ENCODE results near the gene BNC2.

Gene BNC2

GRCh38 chr9:16675131-16675530 is 195.3 kb downstream of the BNC2 start:
- TF ChIP-seq, protein P1, sequence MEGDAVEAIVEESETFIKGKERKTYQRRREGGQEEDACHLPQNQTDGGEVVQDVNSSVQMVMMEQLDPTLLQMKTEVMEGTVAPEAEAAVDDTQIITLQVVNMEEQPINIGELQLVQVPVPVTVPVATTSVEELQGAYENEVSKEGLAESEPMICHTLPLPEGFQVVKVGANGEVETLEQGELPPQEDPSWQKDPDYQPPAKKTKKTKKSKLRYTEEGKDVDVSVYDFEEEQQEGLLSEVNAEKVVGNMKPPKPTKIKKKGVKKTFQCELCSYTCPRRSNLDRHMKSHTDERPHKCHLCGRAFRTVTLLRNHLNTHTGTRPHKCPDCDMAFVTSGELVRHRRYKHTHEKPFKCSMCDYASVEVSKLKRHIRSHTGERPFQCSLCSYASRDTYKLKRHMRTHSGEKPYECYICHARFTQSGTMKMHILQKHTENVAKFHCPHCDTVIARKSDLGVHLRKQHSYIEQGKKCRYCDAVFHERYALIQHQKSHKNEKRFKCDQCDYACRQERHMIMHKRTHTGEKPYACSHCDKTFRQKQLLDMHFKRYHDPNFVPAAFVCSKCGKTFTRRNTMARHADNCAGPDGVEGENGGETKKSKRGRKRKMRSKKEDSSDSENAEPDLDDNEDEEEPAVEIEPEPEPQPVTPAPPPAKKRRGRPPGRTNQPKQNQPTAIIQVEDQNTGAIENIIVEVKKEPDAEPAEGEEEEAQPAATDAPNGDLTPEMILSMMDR (IDR thresholded peaks at IDR 0.05; ENCODE audit: control extremely low read depth, extremely low read depth, low read depth, missing control alignments), result no peak
- ChIA-PET POLR2A (no interaction called here), CTCF (no interaction called here)

GRCh38 chr9:16673171-16673570 is 197.3 kb downstream of the BNC2 start:
- no peak for DNase-seq (ENCODE audit: extremely low spot score)
- ChIA-PET POLR2A (no interaction called here), CTCF (no interaction called here)
- TF ChIP-seq, protein P1 (IDR thresholded peaks at IDR 0.05; ENCODE audit: control extremely low read depth, extremely low read depth, low read depth, missing control alignments), result no peak

More at GRCh38 chr9:16675131-16675530, 195.3 kb downstream of the BNC2 start:
- DNase-seq (ENCODE audit: extremely low spot score), result no peak

- ChIA-PET CTCF (no interaction called here), POLR2A (no interaction called here)
- DNase-seq (ENCODE audit: extremely low spot score), result no peak
- TF ChIP-seq, protein P1 (IDR thresholded peaks at IDR 0.05; ENCODE audit: control extremely low read depth, extremely low read depth, low read depth, missing control alignments), result no peak
Observed at GRCh38 chr9:16672501-16672900, 198.0 kb downstream of the BNC2 start.

- ChIA-PET POLR2A (no interaction called here), CTCF (no interaction called here)
- no peak for DNase-seq (ENCODE audit: extremely low spot score)
- TF ChIP-seq, protein P1 (IDR thresholded peaks at IDR 0.05; ENCODE audit: control extremely low read depth, extremely low read depth, low read depth, missing control alignments), result no peak
Observed at GRCh38 chr9:16671591-16672137, 198.8 kb downstream of the BNC2 start.

DNA sequence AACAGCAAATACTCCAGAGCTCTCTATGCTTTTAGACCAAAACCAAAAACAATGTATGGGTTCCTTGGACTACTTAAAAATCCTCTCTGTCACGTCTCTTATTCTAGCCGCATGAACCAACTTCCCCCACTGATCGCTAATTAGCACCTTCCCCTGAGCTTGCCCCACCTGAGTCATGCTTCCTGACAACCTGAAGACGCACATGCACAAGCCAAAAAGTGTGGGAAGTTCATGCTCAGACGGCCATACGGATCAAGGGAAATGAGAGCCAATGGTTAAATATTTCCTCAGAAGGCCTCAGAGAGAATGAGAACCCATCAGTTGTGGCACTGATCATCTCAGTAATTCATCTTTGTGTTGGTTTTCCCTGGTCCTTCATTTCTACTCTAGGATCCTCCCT is 199.7 kb downstream of the BNC2 start:
- ChIA-PET POLR2A (no interaction called here), CTCF (no interaction called here)

DNA sequence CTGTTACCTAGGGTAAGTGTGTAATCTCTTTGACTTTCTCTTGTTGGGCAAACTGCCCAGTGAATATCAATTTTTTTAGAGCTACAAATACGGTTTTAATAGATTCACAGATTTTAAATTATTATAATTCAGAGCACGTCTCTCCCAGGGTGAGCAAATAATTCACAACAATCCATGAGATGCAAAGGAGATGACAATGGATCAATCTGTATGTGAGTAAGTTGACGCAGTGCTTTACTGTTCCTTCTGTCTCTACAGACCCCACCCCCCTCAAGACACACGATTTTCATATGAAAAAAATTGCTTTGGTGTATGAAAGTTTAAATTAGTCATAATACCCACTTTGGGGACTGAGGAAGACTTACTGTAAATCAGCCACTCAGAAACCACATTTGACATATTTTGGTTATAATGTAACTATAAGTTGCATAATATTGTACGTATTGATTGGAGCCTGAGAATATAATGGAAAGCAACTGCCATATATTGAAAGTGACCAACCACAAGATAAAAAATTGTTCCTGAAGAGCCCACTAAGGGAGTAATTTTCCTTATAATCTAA is 201.7 kb downstream of the BNC2 start:
- DNase-seq (ENCODE audit: extremely low spot score), result no peak
- TF ChIP-seq, protein P1 (IDR thresholded peaks at IDR 0.05; ENCODE audit: control extremely low read depth, extremely low read depth, low read depth, missing control alignments), result no peak
- POLR2A ChIA-PET, result no interaction called here
- CTCF ChIA-PET, result interaction anchor here (1.4 kb wide), 1 partner anchor 25 kb away, joined by 5 read pairs; no protein-coding TSS in a partner anchor

More for the DNA sequence above, 199.7 kb downstream of the BNC2 start:
- TF ChIP-seq, protein P1 (IDR thresholded peaks at IDR 0.05; ENCODE audit: control extremely low read depth, extremely low read depth, low read depth, missing control alignments), result no peak
- DNase-seq (ENCODE audit: extremely low spot score), result no peak

Measured in GM10248 (cell line).